SK-N-SH treated with all-trans-retinoic acid at 6 μM for 48 hours (cell line): ENCODE results near the gene OR7A10.

Source experiments
- ATAC-seq: fragments of 200-7000 bp; cut with Tn5 transposase; 3 replicates; pipeline ENCODE4 v1.9.1; 2020; ENCODE audit warnings: mild to moderate bottlenecking, moderate library complexity
- ARNTL ChIP-seq: fragments of 450-650 bp; formaldehyde crosslinking; IDR thresholded peaks from 2 replicates; pipeline ENCODE4 v1.5.0; 2020; ENCODE audit warnings: low read depth, mild to moderate bottlenecking, moderate library complexity, borderline replicate concordance
- BACH2 ChIP-seq: fragments of 250-450 bp; sonication (Bioruptor Pico); IDR thresholded peaks from 2 replicates; pipeline ENCODE4 v1.9.0; 2021; ENCODE audit warnings: mild to moderate bottlenecking, borderline replicate concordance
- CSDC2 ChIP-seq: fragments of 250-450 bp; sonication (Bioruptor Pico); IDR thresholded peaks from 2 replicates; pipeline ENCODE4 v1.5.0; 2020; ENCODE audit warnings: mild to moderate bottlenecking, moderate library complexity
- CSRNP3 ChIP-seq: fragments of 250-450 bp; sonication (Bioruptor Pico); IDR thresholded peaks from 2 replicates; pipeline ENCODE4 v1.5.1; 2021; ENCODE audit warnings: mild to moderate bottlenecking, moderate library complexity
- GLIS3 ChIP-seq: fragments of 250-450 bp; sonication (Bioruptor Pico); IDR thresholded peaks from 2 replicates; pipeline ENCODE4 v1.5.0; 2020; ENCODE audit warnings: mild to moderate bottlenecking, moderate library complexity
- ISL1 ChIP-seq: fragments of 250-450 bp; sonication (Bioruptor Pico); IDR thresholded peaks from 2 replicates; pipeline ENCODE4 v2.1.2; 2022; ENCODE audit warnings: mild to moderate bottlenecking, moderate library complexity
- OSR1 ChIP-seq: fragments of 250-450 bp; sonication (Bioruptor Pico); IDR thresholded peaks from 2 replicates; pipeline ENCODE4 v1.8.0; 2022; ENCODE audit warnings: moderate library complexity, mild to moderate bottlenecking, inconsistent platforms
- PATZ1 ChIP-seq: fragments of 250-450 bp; sonication (Bioruptor Pico); IDR thresholded peaks from 2 replicates; pipeline ENCODE4 v1.8.0; 2020; ENCODE audit warnings: mild to moderate bottlenecking, moderate library complexity, borderline replicate concordance
- PPARA ChIP-seq: fragments of 250-450 bp; sonication (Bioruptor Pico); IDR thresholded peaks from 2 replicates; pipeline ENCODE4 v1.5.0; 2020; ENCODE audit warnings: mild to moderate bottlenecking, borderline replicate concordance
- SNAI2 ChIP-seq: fragments of 250-450 bp; sonication (Bioruptor Pico); IDR thresholded peaks from 2 replicates; pipeline ENCODE4 v1.5.0; 2020; ENCODE audit warnings: mild to moderate bottlenecking, moderate library complexity
- TOX ChIP-seq: fragments of 250-450 bp; sonication (Bioruptor Pico); IDR thresholded peaks from 2 replicates; pipeline ENCODE4 v1.8.0; 2021; ENCODE audit warnings: mild to moderate bottlenecking, moderate library complexity, borderline replicate concordance
- TSHZ2 ChIP-seq: fragments of 250-450 bp; sonication (Bioruptor Pico); IDR thresholded peaks from 2 replicates; pipeline ENCODE4 v1.5.0; 2020; ENCODE audit warnings: mild to moderate bottlenecking, moderate library complexity
- ZC3H10 ChIP-seq: fragments of 250-450 bp; sonication (Bioruptor Pico); IDR thresholded peaks from 2 replicates; pipeline ENCODE4 v1.5.1; 2021; ENCODE audit warnings: mild to moderate bottlenecking, moderate library complexity
- ZFP3 ChIP-seq: fragments of 250-450 bp; sonication (Bioruptor Pico); IDR thresholded peaks from 2 replicates; pipeline ENCODE4 v1.5.0; 2020; ENCODE audit warnings: mild to moderate bottlenecking, moderate library complexity
- ZFP30 ChIP-seq: fragments of 450-650 bp; formaldehyde crosslinking; IDR thresholded peaks from 2 replicates; pipeline ENCODE4 v1.5.0; 2022; ENCODE audit warnings: mild to moderate bottlenecking, moderate library complexity
- ZNF565 ChIP-seq: fragments of 450-650 bp; formaldehyde crosslinking; conservative IDR thresholded peaks from 2 replicates; pipeline ENCODE4 v1.5.0; 2020; ENCODE audit warnings: low read depth, mild to moderate bottlenecking, moderate library complexity
- ZNF70 ChIP-seq: fragments of 450-650 bp; formaldehyde crosslinking; IDR thresholded peaks from 2 replicates; pipeline ENCODE4 v1.5.0; 2020; ENCODE audit warnings: mild to moderate bottlenecking, moderate library complexity
- ZNF8 ChIP-seq: fragments of 450-650 bp; formaldehyde crosslinking; IDR thresholded peaks from 2 replicates; pipeline ENCODE4 v1.5.0; 2020; ENCODE audit warnings: mild to moderate bottlenecking, moderate library complexity
- TF ChIP-seq, protein P1 (sequence below): fragments of 250-450 bp; sonication (Bioruptor Pico); IDR thresholded peaks from 2 replicates; pipeline ENCODE4 v1.8.0; 2021; ENCODE audit warnings: low read depth, mild to moderate bottlenecking, moderate library complexity, borderline replicate concordance

Gene OR7A10

DNA sequence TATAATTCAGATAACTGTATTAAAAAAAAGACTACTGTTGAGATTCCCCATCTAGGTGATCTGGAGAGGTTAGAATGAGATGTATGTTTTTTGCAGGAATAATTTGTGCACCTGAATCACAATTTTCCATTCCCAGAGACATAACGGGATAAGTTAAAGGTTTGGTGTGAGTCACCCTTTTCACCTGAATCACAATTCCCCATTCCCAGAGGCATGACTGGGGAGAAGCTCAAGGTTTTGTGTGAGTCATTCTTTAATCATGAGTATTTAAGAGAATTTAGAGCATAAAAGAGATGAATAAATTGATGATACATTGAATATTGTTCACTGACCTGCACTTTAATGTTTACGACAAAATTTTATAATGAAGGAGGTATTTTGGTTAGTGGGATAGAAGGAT, 22.7 kb downstream of the OR7A10 start (continued):
- TF ChIP-seq, protein P1, sequence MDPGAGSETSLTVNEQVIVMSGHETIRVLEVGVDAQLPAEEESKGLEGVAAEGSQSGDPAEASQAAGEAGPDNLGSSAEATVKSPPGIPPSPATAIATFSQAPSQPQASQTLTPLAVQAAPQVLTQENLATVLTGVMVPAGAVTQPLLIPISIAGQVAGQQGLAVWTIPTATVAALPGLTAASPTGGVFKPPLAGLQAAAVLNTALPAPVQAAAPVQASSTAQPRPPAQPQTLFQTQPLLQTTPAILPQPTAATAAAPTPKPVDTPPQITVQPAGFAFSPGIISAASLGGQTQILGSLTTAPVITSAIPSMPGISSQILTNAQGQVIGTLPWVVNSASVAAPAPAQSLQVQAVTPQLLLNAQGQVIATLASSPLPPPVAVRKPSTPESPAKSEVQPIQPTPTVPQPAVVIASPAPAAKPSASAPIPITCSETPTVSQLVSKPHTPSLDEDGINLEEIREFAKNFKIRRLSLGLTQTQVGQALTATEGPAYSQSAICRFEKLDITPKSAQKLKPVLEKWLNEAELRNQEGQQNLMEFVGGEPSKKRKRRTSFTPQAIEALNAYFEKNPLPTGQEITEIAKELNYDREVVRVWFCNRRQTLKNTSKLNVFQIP (CRISPR knock-in tag), result no peak
- TF ChIP-seq TOX (CRISPR knock-in tag) (no peak), ZFP3 (CRISPR knock-in tag) (no peak), CSDC2 (CRISPR knock-in tag) (no peak), ZFP30 (CRISPR knock-in tag) (no peak), GLIS3 (CRISPR knock-in tag) (no peak), PPARA (CRISPR knock-in tag) (no peak), SNAI2 (CRISPR knock-in tag) (no peak), ZC3H10 (CRISPR knock-in tag) (no peak), ZNF565 (CRISPR knock-in tag) (no peak), ARNTL (no peak)

- ATAC-seq, result no peak
- TF ChIP-seq ZNF8 (no peak), CSDC2 (CRISPR knock-in tag) (no peak), TSHZ2 (no peak), OSR1 (no peak), ISL1 (no peak), ZFP30 (CRISPR knock-in tag) (no peak), PPARA (CRISPR knock-in tag) (no peak), PATZ1 (CRISPR knock-in tag) (no peak), BACH2 (CRISPR knock-in tag) (no peak), ARNTL (no peak), ZNF70 (no peak)
Measured at GRCh38 chr19:14821937-14822336, 26.8 kb downstream of the OR7A10 start.

- TF ChIP-seq ZFP30 (CRISPR knock-in tag), result no peak
- no peak for TF ChIP-seq CSRNP3
- no peak for TF ChIP-seq ZNF565 (CRISPR knock-in tag)
- TF ChIP-seq, protein P1 (CRISPR knock-in tag), result no peak
- no peak for TF ChIP-seq TOX (CRISPR knock-in tag)
- TF ChIP-seq BACH2 (CRISPR knock-in tag), result no peak
- no peak for TF ChIP-seq GLIS3 (CRISPR knock-in tag)
- TF ChIP-seq ISL1, result no peak
- TF ChIP-seq ZNF70, result no peak
- no peak for ATAC-seq
Measured at GRCh38 chr19:14818588-14818987, 30.1 kb downstream of the OR7A10 start.

- ATAC-seq, result no peak
- TF ChIP-seq, protein P1 (CRISPR knock-in tag), result no peak
- no peak for TF ChIP-seq BACH2 (CRISPR knock-in tag)
- no peak for TF ChIP-seq TSHZ2
- no peak for TF ChIP-seq SNAI2 (CRISPR knock-in tag)
- no peak for TF ChIP-seq PPARA (CRISPR knock-in tag)
- no peak for TF ChIP-seq ZNF565 (CRISPR knock-in tag)
Measured at GRCh38 chr19:14817052-14817451, 31.7 kb downstream of the OR7A10 start.
